ENCODE measurements around the gene ZMIZ1. TPM values are rescaled to one million over a fixed set of nuclear protein-coding genes. Genes with fewer than 3 reads are reported as not detected.

ZMIZ1 gene
- polyA plus RNA-seq, 3 donors: 3.3 to 64.6 (median 8.9) TPM

DNA sequence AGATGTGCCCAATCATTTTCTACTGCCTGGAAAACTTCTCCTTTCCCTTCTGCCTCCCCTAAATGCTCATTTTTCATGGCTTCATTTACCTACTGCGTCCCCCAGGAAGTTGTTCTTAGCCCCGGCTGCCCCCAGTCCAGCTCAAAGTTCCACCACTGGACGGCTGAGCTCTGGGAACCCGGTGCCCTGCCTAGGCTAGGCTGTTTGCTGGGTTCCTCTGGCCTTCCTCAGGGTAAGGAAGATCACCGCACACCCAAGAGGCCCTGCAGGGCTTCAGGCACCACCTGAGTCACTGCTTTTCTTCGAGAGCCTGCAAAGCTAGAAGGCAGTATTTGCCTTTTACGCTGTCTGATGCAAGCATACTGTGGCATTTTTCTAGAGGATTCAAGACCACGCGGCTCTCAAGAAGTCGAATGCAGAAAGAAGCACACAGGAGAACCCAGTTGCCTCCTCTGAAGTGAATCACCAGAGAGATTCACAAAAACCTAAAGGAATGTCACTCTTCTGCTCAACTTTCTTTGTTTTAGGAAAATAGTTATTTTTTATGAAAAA, 46.7 kb upstream of the ZMIZ1 start:
- Histone ChIP-seq H3K79me2 (ENCODE audit: insufficient read depth, low read length) (no peaks in the 10 kb centered on the region), H4K20me1 (ENCODE audit: insufficient read depth, low read length) (no peaks in the 10 kb centered on the region), H3K4me3 (replicated peaks in 1 of 3; ENCODE audit: low read depth in 2 of 3, low read length in 3 of 3) (no peak overlapping the region), H3K4me1 (ENCODE audit: control insufficient read depth in 1 of 2, insufficient read depth in 2 of 2, low read length in 2 of 2) (no peaks in the 10 kb centered on the region), H3K27me3 (ENCODE audit: control insufficient read depth in 2 of 2, insufficient read depth in 2 of 2, low read length in 2 of 2) (no peaks in the 10 kb centered on the region), H3K9me3 (replicated peaks in 1 of 2; ENCODE audit: control insufficient read depth in 1 of 2, insufficient read depth in 1 of 2, low read length in 2 of 2) (peaks cover 8 to 12% of the 10 kb centered on the region in 2 donors), H3K9ac (ENCODE audit: insufficient read depth, low read length, poor library complexity, severe bottlenecking) (no peak overlapping the region), H3K36me3 (replicated peaks in 1 of 2; ENCODE audit: control insufficient read depth in 1 of 2, insufficient read depth in 2 of 2, low read length in 2 of 2) (no peaks in the 10 kb centered on the region), H2AFZ (ENCODE audit: insufficient read depth, low read depth, low read length, poor library complexity, severe bottlenecking) (no peak overlapping the region), H3K27ac (ENCODE audit: low read depth in 1 of 2, low read length in 2 of 2) (no peak overlapping the region), H3K4me2 (replicated peaks; ENCODE audit: extremely low read depth, low read length, poor library complexity, severe bottlenecking) (no peak overlapping the region)
- Mint-ChIP-seq H3K27me3 (ENCODE audit: low read depth in 3 of 3) (peaks cover 0 to 9% (median 3%) of the 10 kb centered on the region in 3 donors), H3K4me1 (peaks cover 4% of the 10 kb centered on the region), H3K4me3 (no peak overlapping the region), H3K9me3 (peaks cover 6 to 10% (median 8%) of the 10 kb centered on the region in 7 donors), H3K36me3 (no peaks in the 10 kb centered on the region), H3K27ac (no peak overlapping the region)
- TF ChIP-seq, protein P1, sequence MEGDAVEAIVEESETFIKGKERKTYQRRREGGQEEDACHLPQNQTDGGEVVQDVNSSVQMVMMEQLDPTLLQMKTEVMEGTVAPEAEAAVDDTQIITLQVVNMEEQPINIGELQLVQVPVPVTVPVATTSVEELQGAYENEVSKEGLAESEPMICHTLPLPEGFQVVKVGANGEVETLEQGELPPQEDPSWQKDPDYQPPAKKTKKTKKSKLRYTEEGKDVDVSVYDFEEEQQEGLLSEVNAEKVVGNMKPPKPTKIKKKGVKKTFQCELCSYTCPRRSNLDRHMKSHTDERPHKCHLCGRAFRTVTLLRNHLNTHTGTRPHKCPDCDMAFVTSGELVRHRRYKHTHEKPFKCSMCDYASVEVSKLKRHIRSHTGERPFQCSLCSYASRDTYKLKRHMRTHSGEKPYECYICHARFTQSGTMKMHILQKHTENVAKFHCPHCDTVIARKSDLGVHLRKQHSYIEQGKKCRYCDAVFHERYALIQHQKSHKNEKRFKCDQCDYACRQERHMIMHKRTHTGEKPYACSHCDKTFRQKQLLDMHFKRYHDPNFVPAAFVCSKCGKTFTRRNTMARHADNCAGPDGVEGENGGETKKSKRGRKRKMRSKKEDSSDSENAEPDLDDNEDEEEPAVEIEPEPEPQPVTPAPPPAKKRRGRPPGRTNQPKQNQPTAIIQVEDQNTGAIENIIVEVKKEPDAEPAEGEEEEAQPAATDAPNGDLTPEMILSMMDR (IDR thresholded peaks at IDR 0.05): no peak
- 95% methylated on average over 9 of the region's 10 CpGs for WGBS (ENCODE audit: insufficient coverage)
- intact Hi-C loops (cut with micrococcal nuclease): no loop called here
- no peak for DNase-seq

DNA sequence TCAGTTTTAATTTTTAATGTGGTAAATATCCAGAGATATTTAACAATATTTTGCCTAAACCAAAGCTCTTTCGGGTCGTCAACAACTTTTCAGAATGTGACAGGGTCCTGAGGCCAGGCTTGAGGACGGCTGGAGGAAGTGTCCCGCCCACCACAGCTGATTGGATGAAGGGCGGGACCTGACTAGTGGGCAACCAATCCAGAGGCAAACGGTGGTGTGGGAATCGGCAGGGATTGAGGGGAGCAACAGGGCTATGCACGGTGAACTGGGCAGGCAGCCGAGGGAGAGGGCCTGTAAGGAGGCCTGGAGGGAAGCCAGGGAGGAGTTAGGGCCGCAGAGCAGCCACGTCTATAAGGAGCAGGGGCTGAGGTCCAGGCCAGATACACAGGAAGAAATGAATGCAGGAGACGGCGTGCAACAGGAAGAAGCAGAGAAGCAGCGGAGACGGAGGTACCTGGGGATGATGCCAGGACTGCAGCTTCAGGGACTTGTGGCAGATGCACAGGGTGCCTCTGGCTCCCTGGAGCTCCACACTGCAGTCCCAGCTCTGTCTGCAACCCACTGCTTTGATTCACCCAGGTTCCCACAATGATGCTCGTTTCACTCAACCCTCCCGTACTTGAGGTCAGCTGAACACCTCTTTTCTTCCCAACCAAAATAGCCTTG, 46.1 kb upstream of the ZMIZ1 start:
- H3K4me2 ChIP-seq (replicated peaks; ENCODE audit: extremely low read depth, low read length, poor library complexity, severe bottlenecking): peak overlapping the region; percentile 26

More for the DNA sequence above, 46.1 kb upstream of the ZMIZ1 start:
- Mint-ChIP-seq H3K9me3 (peaks cover 4 to 7% (median 5%) of the 10 kb centered on the region in 7 donors), H3K27me3 (ENCODE audit: low read depth in 3 of 3) (peaks cover 0 to 12% (median 4%) of the 10 kb centered on the region in 3 donors), H3K36me3 (no peaks in the 10 kb centered on the region), H3K27ac (peak overlapping the region in 1 of 7 donors; percentile 37), H3K4me3 (peak overlapping the region; percentile 54 to 80), H3K4me1 (peaks cover 5% of the 10 kb centered on the region)
- no peak overlapping the region for H3K27ac ChIP-seq (ENCODE audit: low read depth in 1 of 2, low read length in 2 of 2)
- H3K79me2 ChIP-seq (ENCODE audit: insufficient read depth, low read length): no peaks in the 10 kb centered on the region
- H2AFZ ChIP-seq (ENCODE audit: insufficient read depth, low read depth, low read length, poor library complexity, severe bottlenecking): no peak overlapping the region
- no peak overlapping the region for H3K4me3 ChIP-seq (replicated peaks in 1 of 3; ENCODE audit: low read depth in 2 of 3, low read length in 3 of 3)
- intact Hi-C loops (cut with micrococcal nuclease): no loop called here
- peak; percentile 9 to 23 (median 19) for DNase-seq
- H3K4me1 ChIP-seq (ENCODE audit: control insufficient read depth in 1 of 2, insufficient read depth in 2 of 2, low read length in 2 of 2): no peaks in the 10 kb centered on the region
- WGBS (ENCODE audit: insufficient coverage): 85% methylated on average over 17 of the region's 17 CpGs
- H3K27me3 ChIP-seq (ENCODE audit: control insufficient read depth in 2 of 2, insufficient read depth in 2 of 2, low read length in 2 of 2): no peaks in the 10 kb centered on the region
- H3K9me3 ChIP-seq (replicated peaks in 1 of 2; ENCODE audit: control insufficient read depth in 1 of 2, insufficient read depth in 1 of 2, low read length in 2 of 2): peaks cover 6 to 8% of the 10 kb centered on the region in 2 donors
- no peaks in the 10 kb centered on the region for H3K36me3 ChIP-seq (replicated peaks in 1 of 2; ENCODE audit: control insufficient read depth in 1 of 2, insufficient read depth in 2 of 2, low read length in 2 of 2)
- H3K9ac ChIP-seq (ENCODE audit: insufficient read depth, low read length, poor library complexity, severe bottlenecking): no peak overlapping the region
- H4K20me1 ChIP-seq (ENCODE audit: insufficient read depth, low read length): no peaks in the 10 kb centered on the region
- TF ChIP-seq, protein P1 (IDR thresholded peaks at IDR 0.05): no peak
